ENCODE data around the gene AQP12B.
"Not testable (repeated sequence)": the region's sequence is repeated elsewhere in the genome, so short reads cannot be mapped to it uniquely, and the experiment has no call there.

GRCh38 chr2:240690421-240691074, 7.9 kb upstream of the AQP12B start:
- not testable (repeated sequence) for TF ChIP-seq POLR2A (IDR thresholded peaks at IDR 0.05; ENCODE audit: low read depth, low read length); TAF1 (IDR thresholded peaks at IDR 0.05; ENCODE audit: borderline replicate concordance, low read depth, low read length)
